T-helper 1 cell (primary cell): ENCODE results near the gene SAA2.
A peak's percentile ranks its signal among the peaks of the same experiment; 100 is the strongest.
"Not testable (repeated sequence)": the region's sequence is repeated elsewhere in the genome, so short reads cannot be mapped to it uniquely, and the experiment has no call there.

Experiments used
- DNase-seq, 5 donors: peaks; one replicate each; pipeline ENCODE4 v3.0.0-alpha.2; 2012 to 2020

The SAA2 gene

GRCh38 chr11:18247191-18247581, 1.3 kb downstream of the SAA2 start:
- DNase-seq: not testable (repeated sequence)

DNA sequence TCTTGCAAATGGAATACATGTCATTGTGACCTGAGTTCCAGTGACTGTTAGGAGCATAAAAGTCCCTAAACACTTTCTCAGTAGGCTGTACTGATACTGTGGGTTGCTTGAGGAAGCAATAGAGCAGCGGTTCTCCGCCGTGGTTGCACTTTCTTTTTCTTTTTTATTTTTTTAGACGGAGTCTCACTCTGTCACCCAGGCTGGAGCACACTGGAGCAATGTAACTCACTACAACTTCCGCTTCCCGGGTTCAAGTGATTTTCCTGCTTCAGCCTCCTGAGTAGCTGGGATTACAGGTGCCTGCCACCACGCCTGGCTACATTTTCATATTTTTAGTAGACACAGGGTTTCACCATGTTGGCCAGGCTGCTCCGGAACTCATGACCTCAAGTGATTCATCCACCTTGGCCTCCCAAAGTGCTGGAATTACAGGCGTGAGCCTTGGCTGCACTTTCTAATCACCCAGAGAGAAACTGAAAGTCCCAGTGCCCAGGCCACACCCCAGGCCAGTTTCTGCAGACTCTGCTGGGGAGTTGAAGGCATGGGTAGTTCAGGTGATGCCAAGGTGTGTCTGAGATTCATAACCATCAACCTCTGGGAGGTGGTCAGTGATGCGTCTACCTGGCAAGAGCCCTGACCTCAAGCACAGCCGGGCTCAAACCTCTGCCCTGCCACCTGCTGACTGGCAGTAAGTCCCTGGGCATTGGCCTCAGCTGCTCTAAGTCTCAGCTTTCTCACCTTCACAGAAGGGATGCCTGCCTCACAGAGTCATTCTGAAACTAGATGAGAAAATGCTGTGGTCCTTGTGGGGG, 1.9 kb downstream of the SAA2 start:
- DNase-seq: peak in 1 of 5 donors; percentile 73

DNA sequence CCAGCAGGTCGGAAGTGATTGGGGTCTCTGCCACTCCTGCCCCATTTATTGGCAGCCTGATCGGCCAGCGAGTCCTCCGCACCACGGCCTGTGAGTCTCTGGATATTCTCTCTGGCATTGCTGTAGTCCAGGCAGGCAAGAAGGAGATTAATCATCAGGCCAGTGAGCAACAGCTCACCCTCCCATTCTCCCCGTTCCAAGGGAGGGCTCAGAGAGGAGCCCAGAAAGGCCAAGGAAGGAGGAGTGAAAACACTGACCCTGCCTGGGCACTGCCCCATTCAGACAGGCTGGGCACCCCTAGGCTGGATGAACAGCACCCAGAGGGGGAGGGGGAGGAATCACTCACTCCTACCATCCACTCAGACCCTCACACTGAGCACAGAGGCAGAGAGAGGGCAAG, 3.1 kb downstream of the SAA2 start:
- DNase-seq: no peak

DNA sequence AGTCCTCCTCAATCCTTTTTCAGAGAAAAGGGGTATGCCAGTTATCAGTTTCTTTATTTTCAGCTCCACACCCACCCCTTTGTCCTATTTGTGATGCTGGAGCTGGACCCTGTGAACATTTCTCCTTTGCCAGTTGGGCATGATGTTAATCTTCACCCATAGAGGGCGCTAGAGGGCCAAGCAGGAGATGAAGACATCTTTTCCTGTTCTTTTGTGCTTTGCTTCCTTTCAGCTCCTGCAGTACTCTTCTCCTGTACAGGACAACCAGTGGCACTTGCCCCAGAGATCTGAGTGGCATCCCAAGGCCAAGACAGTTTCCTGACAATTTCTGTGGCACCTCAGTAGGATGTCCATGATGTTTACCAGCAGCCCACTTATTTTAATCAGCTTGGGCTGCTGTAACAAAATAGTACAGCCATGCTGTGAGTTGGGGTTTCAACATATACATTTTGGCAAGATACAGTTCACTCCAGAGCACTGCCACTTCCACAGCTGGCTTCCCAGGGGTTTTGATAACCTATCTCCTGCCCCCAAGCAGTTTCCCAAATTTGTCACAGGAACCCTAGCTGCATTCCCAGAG, 4.6 kb downstream of the SAA2 start:
- peak; percentile 17 to 77 (median 56) for DNase-seq

DNA sequence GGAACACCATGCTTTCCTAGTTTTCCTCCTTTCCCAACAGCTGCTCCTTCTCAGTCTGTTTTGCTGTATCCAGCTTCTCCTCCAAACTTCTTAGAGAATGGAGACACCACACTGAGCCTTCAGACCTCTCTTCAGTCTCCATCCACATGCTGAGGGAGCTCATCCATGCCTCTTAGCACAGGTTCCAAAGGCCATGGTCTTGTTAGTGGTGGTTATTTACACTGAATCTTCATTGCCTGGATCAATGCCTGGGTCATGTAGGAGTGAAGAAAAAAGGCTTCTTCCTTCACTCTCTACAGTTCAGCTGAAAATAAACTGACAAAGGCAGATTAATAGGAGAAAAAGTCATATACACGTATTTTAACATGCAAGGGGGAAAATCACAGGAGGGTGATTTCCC, 8.8 kb downstream of the SAA2 start:
- DNase-seq: no peak

GRCh38 chr11:18236664-18237356, 11.7 kb downstream of the SAA2 start, which contains the start of gene SAA4:
Gene SAA4 (minus strand): TSS chr11:18236802. CDS start chr11:18235926, 876 bp downstream.
- DNase-seq: no peak

GRCh38 chr11:18235394-18236334, 12.8 kb downstream of the SAA2 start:
- no peak for DNase-seq

DNA sequence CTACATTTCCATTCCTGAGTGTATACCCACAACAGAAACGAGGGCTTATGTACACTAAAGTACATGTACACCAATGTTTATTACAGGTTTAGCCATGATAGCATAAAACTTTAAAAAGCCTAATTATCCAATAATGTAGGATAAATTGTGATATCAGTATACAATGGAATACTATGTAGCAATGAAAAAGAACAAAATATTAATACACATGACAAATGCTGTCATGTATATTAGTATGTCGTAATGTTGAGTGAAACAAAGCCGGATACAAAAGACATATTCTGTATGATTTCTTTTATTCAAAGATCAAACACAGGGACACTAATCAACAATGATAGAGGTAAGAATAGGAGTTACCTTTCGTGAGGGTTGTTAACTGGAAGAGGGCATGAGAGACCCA, 14.6 kb downstream of the SAA2 start:
- no peak for DNase-seq

- DNase-seq: no peak
Measured at GRCh38 chr11:18230859-18231258, 17.6 kb downstream of the SAA2 start.

DNA sequence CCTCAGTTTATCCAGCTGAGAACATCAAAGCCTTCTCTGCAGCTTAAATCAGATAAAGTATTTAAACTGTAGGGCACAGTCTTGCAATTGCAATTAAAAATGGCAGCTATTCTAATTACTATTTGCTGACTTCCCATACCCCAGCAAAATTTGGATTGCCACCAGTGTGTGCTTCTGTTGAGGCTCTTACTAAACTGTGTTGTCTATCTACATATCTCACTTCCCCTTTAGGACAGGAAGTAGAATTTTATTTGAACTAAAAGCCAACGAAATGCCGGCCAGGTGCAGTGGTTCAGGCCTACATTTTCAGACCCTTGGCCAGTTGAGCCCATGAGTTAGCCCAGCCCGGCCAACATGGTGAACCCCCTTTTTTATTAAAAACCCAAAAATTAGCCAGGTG, 19.0 kb downstream of the SAA2 start:
- no peak for DNase-seq

GRCh38 chr11:18225913-18226312, 22.6 kb downstream of the SAA2 start:
- no peak for DNase-seq

DNA sequence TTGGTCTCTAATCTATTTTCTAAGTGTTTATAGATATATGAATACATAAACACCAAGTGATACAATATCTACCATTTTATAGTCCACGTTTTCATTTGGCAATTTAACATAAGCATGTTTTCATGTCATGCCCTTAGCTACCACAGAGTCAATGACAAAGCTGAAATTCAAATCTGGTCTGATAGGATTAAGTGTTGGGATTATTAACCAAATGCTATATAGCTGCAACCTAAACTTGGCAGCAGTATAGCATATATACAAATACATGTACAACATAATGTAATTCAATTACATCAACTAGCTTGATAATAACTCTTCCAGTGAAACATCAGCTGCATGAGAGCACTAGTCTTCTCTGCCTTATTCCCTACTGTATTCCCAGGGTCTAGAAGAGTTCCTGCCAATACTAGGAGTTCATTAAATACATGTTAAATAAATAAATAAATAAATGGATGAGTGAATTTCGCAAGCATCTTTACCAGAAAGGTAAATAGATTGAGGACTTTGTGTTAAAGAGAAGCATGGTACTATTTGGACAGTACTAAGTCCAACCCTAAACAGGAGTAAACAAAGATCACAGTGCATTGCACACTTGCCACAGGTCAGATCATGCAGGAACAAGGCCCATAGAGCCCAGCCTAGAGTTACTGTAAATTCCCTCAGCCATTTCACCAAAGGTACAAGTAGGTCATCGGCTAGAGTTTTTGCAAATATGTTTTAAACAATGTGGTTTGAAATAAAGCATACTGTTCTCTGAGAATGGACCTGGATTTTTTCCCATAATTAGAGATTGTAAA, 24.7 kb downstream of the SAA2 start:
- no peak for DNase-seq

GRCh38 chr11:18222814-18223421, 25.6 kb downstream of the SAA2 start:
- DNase-seq: no peak

- DNase-seq: no peak
Measured at GRCh38 chr11:18221274-18221876, 27.1 kb downstream of the SAA2 start.

DNA sequence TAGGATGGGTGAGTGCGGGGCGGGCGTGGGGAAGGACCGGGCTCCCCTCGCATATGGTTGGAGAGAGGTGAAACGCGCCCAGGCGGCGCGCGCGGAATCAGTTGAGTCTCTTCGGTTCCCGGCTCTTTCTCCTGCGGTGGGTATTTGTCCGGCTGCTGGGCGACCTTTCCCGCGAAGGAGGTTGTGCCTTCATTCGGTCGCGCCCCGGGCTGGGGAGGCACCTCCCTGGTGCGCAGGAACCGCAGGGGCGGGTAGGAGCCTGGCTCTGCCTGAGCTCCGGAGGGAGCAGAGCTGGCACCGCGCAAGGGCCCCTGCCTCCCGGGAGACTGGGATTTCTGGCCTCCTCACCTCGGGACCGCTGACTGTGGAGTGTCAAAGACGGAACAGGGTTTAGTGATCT, 39.4 kb downstream of the SAA2 start:
- no peak for DNase-seq

DNA sequence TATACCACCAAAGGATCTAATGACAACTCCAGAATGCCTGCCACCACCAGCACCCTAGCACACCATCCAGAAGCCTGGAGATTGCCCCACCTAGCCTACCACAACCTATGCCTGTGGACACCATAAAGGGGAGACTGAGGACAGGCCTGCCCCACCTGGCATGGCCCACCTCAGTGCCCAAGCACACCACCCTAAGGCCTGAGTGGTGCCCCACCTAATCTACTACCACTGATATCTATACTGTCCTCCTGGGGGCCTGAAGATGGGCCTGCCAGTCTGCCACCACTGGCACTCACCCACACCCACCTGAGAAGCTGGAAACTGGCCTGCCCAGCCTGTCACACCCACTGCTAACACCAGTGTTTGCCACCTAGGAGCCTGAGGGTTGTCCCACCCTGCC, 43.7 kb downstream of the SAA2 start:
- no peak for DNase-seq

- DNase-seq: no peak
Measured at GRCh38 chr11:18204220-18204619, 44.2 kb downstream of the SAA2 start.

- DNase-seq: no peak
Measured at GRCh38 chr11:18203723-18204122, 44.7 kb downstream of the SAA2 start.

DNA sequence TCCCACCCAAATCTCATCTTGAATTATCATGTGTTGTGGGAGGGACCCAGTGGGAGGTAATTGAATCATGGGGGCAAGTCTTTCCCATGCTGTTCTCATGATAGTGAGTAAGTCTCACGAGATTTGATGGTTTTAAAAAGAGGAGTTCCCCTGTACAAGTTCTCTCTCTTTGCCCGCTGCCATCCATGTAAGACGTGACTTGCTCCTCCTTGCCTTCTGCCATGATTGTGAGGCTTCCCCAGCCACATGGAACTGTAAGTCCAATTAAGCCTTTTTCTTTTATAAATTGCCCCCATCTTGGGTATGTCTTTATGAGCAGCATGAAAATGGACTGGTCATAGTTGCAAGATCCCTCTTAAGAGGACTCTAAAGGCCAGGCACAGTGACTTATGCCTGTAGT, 50.7 kb downstream of the SAA2 start:
- not testable (repeated sequence) for DNase-seq

DNA sequence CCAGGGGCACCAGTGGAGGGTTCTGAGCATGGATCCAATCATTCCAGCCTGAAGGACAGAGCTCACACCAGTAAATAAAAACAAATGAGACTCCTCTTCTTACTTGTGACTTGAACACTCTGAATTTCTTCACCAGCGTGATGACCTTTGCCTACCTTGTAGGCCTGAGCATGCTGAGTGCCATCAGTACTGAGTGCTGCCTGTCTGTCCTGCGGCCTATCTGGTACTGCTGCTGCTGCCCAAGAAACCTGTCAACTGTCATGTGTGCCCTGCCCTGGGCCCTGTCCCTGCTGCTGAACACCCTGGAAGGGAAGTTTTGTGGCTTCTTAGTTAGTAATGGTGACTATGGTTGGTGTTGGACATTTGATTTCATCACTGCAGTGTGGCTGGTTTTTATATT, 51.9 kb downstream of the SAA2 start:
- no peak for DNase-seq
